SW480 (cell line): ENCODE results near the gene DNALI1.
"Not testable (repeated sequence)": the region's sequence is repeated elsewhere in the genome, so short reads cannot be mapped to it uniquely, and the experiment has no call there.

Source experiments
- DNase-seq: peaks from one replicate; pipeline ENCODE4 v3.0.0-alpha.2; 2016; ENCODE audit warnings: low spot score

Gene DNALI1

DNA sequence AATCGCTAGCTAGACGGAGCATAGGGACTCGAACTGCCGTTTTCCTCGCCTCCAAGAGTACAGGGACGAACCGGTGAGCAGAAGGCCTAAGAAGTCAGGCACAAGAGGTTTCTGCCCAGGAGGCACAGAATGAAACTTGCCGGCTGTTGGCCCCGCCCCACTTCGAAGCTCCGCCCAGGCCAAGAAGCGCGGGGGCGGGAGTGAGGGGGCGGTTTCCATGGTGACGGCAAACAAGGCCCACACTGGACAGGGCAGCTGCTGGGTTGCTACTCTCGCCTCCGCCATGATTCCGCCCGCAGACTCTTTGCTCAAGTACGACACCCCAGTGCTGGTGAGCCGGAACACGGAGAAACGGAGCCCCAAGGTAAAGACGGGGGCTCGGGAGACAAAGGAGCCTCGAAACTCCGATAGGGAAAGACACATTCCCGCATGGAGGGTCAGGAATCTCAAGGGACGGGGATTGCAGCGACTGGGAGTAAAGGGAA lies at the start of gene DNALI1:
Gene DNALI1, plus strand, starts transcription at position 229 of the 485 bp plus-strand sequence. Its CDS starts 55 bp downstream, at position 284.
- no peak for DNase-seq

GRCh38 chr1:37509181-37509580 lies 47.6 kb upstream of the DNALI1 start:
- peak; percentile 16 for DNase-seq

GRCh38 chr1:37513795-37514349 lies 42.9 kb upstream of the DNALI1 start:
- peak; percentile 52 for DNase-seq

- DNase-seq = peak; percentile 76
Measured at GRCh38 chr1:37514350-37515184, 42.2 kb upstream of the DNALI1 start, which contains the start of gene MEAF6. Gene MEAF6, minus strand, starts transcription at chr1:37514766. Its CDS starts 20 bp downstream, at chr1:37514746.

DNA sequence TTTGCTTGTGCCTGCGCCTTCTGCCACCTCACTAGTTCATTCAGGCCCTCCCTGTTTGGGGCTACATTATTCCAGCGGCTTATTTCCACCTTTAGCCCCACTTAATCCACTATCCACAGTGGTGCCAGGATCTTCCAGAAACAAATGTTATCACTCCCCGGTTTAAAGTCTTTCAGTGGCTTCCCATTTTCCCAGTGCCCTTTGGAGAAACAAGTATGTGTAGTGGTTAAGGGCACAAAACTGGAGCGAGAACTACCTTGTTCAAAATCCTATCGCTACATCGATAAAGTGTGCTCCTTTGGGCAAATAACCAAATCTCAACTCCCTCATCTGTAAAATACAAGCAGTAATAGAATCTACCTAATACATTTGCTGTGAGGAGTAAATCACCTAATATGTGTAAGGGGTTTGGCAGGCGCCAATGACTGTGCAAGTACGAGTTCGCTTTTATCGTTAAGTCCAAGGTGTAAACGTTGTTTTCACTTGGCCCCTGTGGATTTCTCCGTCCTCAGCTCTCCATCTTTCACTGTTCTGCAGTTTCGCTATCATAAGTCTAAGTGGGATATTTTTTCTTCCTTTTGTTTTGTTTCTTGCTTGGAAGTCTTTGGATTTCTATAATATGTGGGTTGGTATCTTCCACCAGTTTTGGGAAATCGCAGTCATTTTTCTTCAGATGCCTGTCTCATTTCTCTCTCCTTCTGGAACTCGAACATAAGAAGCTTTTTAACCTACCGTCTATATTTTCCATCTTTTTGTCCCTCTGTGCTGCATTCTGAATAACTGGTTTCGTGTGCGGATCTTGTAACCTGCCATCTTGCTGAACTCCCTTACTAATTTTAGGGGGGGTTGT lies 41.3 kb upstream of the DNALI1 start:
- DNase-seq = no peak

- no peak for DNase-seq
Measured at GRCh38 chr1:37517569-37517968, 39.2 kb upstream of the DNALI1 start.

- DNase-seq = not testable (repeated sequence)
Measured at GRCh38 chr1:37518241-37518640, 38.5 kb upstream of the DNALI1 start.

GRCh38 chr1:37518929-37519328 lies 37.8 kb upstream of the DNALI1 start:
- not testable (repeated sequence) for DNase-seq

DNA sequence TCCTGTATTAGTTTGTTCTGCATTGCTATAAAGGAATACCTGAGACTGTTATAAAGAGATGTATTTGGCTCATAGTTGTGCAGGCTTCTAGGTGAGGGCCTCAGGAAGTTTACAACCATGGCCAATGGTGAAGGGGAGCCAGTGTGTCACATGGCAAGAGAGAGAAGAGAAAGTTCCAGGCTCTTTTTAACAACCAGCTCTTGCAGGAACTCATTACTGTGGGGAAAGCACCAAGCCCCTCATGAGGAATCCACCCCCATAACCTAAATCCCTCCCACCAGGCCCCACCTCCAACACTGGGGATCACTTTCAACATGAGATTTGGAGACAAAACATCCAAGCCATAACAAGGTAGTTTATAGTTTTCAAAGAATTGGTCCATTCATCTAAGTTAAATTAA lies 37.1 kb upstream of the DNALI1 start:
- DNase-seq = no peak

- DNase-seq = not testable (repeated sequence)
Measured at GRCh38 chr1:37529888-37530287, 26.9 kb upstream of the DNALI1 start.

- not testable (repeated sequence) for DNase-seq
Measured at GRCh38 chr1:37532418-37533156, 24.2 kb upstream of the DNALI1 start.

GRCh38 chr1:37533317-37534093 lies 23.2 kb upstream of the DNALI1 start:
- no peak for DNase-seq

DNA sequence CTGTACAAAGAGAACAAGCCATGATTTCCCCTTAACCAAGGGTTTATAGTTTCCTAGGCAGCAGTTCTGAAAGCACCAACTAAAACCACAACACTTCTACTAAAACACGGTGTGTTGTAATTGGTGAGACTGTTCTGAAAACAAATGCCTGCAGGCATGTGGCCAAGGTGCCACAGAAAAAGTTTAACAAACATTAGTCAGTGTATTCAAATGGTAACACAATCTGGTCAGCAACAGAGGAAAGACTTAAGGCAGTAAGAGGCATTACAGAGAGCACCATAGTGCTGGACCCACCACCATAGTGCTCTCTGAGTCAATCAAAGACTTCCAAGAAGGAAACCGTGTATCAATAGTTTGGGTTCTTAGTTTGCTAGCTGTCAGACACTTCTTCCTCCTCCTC lies 19.4 kb upstream of the DNALI1 start:
- no peak for DNase-seq

DNA sequence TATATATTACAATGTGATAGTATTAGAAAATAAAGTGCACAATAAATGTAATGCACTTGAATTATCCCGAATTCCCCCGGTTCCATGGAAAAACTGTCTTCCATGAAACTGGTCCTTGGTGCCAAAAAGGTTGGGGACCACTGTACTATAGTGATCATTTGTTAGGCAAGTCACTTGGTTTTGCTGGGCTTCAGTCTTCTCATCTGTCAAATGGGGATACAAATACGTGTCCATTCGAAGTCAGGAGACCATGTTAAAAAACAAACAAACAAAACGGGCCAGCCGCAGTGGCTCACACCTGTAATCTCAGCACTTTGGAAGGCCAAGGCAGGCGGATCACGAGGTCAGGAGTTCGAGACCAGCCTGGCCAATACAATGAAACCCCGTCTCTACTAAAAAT lies 17.6 kb upstream of the DNALI1 start:
- not testable (repeated sequence) for DNase-seq

DNA sequence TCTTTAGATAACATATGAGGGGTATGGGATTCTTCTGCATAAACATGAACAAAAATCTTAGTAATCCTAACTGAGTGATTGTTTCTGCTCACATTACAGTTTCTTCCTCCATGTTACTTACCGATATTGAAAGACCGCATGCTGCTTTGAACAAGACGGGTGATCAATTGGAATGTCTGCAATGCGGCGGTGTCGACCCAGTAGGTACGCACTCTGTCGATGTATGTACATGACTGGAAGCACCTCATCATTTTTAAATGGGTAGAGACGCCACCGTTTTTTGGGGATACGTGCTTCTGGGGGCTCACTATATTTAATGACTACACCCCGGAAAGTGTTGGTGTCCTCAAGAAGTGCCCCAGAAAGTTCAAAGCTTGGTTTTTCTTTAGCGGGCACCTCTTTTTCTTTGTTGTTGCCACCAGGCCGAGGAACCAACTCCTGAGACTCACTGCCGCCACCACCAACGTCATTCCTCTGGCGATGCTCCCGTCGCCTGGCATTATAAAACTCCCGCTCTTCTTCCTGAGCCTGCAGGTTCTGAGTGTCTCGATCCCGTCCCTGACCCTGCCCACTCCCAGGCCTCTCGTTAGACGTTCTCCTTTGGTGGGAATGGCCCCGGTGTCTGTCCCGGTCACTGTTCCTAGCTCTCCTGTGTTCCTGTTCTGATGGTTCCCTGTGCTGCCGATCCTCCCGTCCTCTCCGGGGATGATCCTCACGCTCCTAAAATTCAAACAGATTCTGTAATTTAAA lies 16.5 kb upstream of the DNALI1 start:
- no peak for DNase-seq

- no peak for DNase-seq
Measured at GRCh38 chr1:37544530-37544929, 12.2 kb upstream of the DNALI1 start.

DNA sequence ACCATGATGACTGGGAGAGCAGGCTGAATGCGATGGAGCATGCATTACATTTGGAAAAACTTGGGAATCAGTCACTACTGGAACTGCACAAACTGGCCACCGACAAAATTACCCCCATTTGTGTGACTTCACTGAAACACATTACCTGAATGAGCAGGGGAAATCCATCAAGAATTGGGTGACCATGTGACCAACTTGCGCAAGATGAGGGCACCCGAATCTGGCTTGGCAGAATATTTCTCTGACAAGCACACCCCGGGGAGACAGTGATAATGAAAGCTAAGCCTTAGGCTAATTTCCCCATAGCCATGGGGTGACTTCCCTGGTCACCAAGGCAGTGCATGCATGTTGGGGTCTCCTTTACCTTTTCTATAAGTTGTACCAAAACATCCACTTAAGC lies 11.7 kb upstream of the DNALI1 start:
- DNase-seq = no peak

GRCh38 chr1:37549341-37549740 lies 7.4 kb upstream of the DNALI1 start:
- no peak for DNase-seq

- no peak for DNase-seq
Measured at GRCh38 chr1:37553598-37553926, 3.2 kb upstream of the DNALI1 start.
